HG03045 (cell line): Measurements from ENCODE around the gene TMEM41B.
"Not testable (repeated sequence)": the region's sequence is repeated elsewhere in the genome, so short reads cannot be mapped to it uniquely, and the experiment has no call there.

Experiments used
- ATAC-seq: cut with Tn5 transposase; IDR thresholded peaks from one replicate; pipeline ENCODE4 v1.9.1; 2021; ENCODE audit warnings: mild to moderate bottlenecking, moderate library complexity; ENCODE audit not compliant: unreplicated experiment

TMEM41B gene

DNA sequence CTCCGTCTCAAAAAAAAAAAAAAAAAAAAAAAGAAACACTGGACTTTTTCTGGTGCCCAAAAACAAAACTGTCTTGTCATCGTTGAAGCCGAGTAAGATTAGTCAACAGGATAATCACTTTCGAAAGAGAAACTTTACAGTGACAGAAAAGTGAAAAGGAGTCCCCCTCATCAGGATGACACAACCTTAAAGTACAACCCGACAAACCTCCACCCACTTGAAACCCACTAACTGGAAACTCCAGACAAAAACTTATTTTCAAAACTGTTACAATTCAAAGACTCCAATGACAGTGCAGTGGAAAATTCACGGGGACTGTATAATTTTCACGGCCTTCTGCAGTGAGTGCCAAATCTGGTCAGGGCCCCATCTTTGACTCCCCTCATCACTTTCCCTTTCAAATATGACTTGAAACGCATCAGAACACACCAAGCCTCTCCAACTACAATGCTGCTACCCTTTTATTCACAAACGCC, 50.5 kb downstream of the TMEM41B start:
- ATAC-seq = peak; percentile 64

- ATAC-seq = not testable (repeated sequence)
Measured at GRCh38 chr11:9260838-9261146, 53.6 kb downstream of the TMEM41B start.

- ATAC-seq = no peak
Measured at GRCh38 chr11:9259981-9260837, 54.2 kb downstream of the TMEM41B start.

DNA sequence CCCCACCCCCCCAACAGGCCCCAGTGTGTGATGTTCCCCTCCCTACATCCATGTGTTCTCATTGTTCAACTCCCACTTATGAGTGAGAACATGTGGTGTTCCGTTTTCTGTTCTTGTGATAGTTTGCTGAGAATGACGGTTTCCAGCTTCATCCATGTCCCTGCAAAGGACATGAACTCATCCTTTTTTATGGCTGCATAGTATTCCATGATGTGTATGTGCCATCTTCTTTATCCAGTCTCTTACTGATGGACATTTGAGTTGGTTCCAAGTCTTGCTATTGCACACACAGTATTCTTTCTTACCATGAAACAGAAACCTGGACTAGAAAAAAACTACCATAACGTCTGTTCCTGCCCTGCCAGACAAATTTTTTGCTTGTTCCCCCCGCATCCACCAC, 56.1 kb downstream of the TMEM41B start:
- ATAC-seq = not testable (repeated sequence)

DNA sequence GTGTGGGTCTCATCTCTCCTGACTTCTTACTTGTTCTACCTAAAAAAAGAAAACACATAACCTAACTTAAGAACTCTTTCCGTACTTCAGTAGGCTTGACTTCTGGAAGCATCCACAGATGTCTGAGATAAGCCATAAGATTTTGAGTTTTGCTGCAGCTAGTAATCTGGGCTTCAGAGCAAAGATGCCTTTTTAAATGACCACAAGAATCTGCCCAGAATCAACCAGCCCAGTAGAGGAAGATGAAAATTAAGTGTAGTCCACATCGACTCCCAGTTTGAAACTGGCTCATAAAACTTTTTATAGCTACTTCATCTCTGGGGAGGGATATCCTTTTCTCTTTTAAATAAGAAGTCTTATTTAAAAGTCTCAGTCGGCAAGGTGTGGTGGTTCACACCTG, 60.0 kb downstream of the TMEM41B start:
- no peak for ATAC-seq

- no peak for ATAC-seq
Measured at GRCh38 chr11:9253086-9253485, 61.3 kb downstream of the TMEM41B start.

DNA sequence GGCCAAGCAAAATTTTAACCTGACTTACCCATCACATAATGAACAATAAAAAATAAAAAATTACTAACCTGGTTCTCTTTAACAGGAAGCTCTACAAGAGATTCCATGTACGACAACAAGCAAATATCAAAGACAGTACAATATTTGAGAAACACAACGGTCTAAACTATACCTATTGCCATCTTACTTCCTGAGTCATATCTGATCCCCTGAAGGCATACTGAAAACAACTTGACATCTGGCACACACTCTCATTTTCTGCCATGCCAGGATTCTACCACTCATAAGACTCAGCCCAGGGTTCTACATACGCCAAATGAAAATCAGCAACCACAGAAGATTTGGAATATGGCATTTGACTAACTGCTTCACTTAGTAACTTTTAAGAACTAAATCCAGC, 63.1 kb downstream of the TMEM41B start:
- no peak for ATAC-seq

DNA sequence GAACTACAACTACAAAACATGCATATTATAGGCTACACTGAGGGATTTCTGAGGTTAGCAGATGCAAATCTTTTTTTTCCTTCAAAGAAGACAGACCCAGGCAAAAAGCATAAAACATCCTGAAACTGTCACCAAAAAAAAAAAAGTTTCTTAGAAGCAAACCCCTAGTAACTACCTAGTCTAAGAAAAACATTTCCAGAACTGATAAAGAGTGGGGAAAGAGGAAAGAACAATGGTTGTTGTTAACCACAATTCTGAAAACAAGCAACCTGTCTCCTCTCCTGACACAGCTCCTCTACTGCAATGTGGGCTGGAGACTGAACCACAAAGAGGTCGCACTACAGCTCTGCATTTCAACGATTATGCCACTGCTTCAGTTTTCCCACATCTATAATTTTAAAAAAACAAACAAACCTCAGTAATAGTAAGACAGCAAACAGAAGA, 64.2 kb downstream of the TMEM41B start:
- peak; percentile 80 for ATAC-seq

GRCh38 chr11:9249252-9249651, 65.1 kb downstream of the TMEM41B start:
- ATAC-seq = no peak

DNA sequence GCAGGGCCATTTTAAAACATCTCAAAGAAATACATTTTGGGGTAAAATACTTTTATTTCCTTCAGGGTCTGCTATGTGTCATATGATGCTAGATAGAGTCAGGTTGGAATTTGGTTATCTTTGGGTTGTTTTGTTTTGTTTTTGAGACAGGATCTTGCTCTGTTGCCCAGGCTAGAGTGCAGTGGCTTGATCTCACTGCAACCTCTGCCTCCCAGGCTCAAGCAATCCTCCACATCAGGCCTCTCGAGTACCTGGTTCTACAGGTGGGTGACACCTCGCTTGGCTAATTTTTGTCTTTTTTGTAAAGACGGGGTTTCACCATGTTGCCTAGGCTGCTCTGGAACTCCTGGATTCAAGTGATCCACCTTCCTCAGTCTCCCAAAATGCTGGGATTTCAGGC, 66.5 kb downstream of the TMEM41B start:
- no peak for ATAC-seq

DNA sequence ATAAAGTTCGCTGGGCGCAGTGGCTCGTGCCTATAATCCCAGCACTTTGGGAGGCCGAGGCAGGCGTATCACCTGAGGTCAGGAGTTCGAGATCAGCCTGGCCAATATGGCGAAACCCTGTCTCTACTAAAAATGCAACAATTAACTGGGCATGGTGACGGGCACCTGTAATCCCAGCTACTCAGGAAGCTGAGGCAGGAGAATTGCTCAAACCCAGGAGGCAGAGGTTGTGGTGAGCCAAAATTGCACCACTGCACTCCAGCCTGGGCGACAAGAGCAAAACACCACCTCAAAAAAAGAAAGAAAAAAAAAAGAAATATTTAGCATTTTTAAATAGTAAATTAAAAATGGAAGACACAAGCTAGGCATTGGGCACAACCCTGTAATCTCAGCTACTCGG, 78.2 kb downstream of the TMEM41B start:
- not testable (repeated sequence) for ATAC-seq

GRCh38 chr11:9232482-9232881, 81.9 kb downstream of the TMEM41B start:
- no peak for ATAC-seq

GRCh38 chr11:9231848-9232177, 82.6 kb downstream of the TMEM41B start:
- no peak for ATAC-seq
